GOT3 (cell line): Measurements from ENCODE around the gene GJB3.
"Not testable (repeated sequence)": the region's sequence is repeated elsewhere in the genome, so short reads cannot be mapped to it uniquely, and the experiment has no call there.

ENCODE experiments used
- DNase-seq: peaks from one replicate; lab custom pipeline; 2025; ENCODE audit warnings: mixed read lengths; lab: John Stamatoyannopoulos, UW

Gene GJB3

GRCh38 chr1:34761176-34761761 lies 19.7 kb upstream of the GJB3 start:
- no peak for DNase-seq

GRCh38 chr1:34761776-34762307 lies 19.2 kb upstream of the GJB3 start:
- no peak for DNase-seq

GRCh38 chr1:34762474-34763141 lies 18.4 kb upstream of the GJB3 start:
- DNase-seq, result no peak

- no peak for DNase-seq
Measured at GRCh38 chr1:34763142-34763781, 17.8 kb upstream of the GJB3 start.

- no peak for DNase-seq
Measured at GRCh38 chr1:34768856-34769255, 12.2 kb upstream of the GJB3 start.

GRCh38 chr1:34770891-34771504 lies 10.0 kb upstream of the GJB3 start:
- no peak for DNase-seq

GRCh38 chr1:34771573-34772371 lies 9.2 kb upstream of the GJB3 start:
- DNase-seq, result no peak

- not testable (repeated sequence) for DNase-seq
Measured at GRCh38 chr1:34773114-34773513, 7.9 kb upstream of the GJB3 start.

- no peak for DNase-seq
Measured at GRCh38 chr1:34774957-34775356, 6.1 kb upstream of the GJB3 start.

GRCh38 chr1:34776911-34777310 lies 4.1 kb upstream of the GJB3 start:
- DNase-seq, result no peak

GRCh38 chr1:34777519-34778321 lies 3.3 kb upstream of the GJB3 start:
- DNase-seq, result no peak

GRCh38 chr1:34778381-34778780 lies 2.6 kb upstream of the GJB3 start:
- no peak for DNase-seq

- DNase-seq, result no peak
Measured at GRCh38 chr1:34779005-34779404, 2.0 kb upstream of the GJB3 start.

GRCh38 chr1:34779526-34779925 lies 1.5 kb upstream of the GJB3 start:
- no peak for DNase-seq

GRCh38 chr1:34779962-34780361 lies 1.1 kb upstream of the GJB3 start:
- no peak for DNase-seq

- DNase-seq, result no peak
Measured at GRCh38 chr1:34780528-34780927, 486 bp upstream of the GJB3 start.

GRCh38 chr1:34781844-34782391 lies 904 bp downstream of the GJB3 start:
- DNase-seq, result no peak

- no peak for DNase-seq
Measured at GRCh38 chr1:34784751-34785221, 3.8 kb downstream of the GJB3 start.

GRCh38 chr1:34785231-34785874 lies 4.3 kb downstream of the GJB3 start:
- no peak for DNase-seq

- no peak for DNase-seq
Measured at GRCh38 chr1:34785875-34786470, 5.0 kb downstream of the GJB3 start.
